ENCODE measurements around the gene CCDC157. TPM values are rescaled to one million over a fixed set of nuclear protein-coding genes. Genes with fewer than 3 reads are reported as not detected.
"Not testable (repeated sequence)": the region's sequence is repeated elsewhere in the genome, so short reads cannot be mapped to it uniquely, and the experiment has no call there.

The CCDC157 gene
- polyA plus RNA-seq, 1 donor: 1.7 TPM

DNA sequence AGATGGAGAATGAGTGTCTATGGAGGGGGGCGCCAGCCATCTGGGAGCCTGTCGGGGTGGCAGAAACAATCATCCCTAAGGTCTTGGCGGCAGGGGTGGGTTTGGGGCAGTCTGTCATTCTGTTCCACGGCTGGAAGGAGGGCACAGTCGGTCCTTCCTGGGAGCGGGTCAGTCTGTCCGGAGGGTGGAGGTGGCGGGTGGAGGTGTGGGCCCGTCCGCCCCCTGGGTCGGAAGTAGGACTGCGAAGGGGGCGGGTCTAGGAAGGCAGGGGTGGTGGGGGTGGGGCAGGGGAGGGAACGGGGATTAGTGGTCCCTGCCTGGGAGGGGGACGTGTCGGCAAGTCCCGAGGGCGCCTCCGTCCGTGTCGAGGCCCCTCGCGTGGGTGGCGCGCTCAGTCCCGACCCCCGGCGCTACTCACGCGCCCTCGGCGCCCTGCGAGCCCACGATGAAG, 30.5 kb upstream of the CCDC157 start:
- DNase-seq: no peak

DNA sequence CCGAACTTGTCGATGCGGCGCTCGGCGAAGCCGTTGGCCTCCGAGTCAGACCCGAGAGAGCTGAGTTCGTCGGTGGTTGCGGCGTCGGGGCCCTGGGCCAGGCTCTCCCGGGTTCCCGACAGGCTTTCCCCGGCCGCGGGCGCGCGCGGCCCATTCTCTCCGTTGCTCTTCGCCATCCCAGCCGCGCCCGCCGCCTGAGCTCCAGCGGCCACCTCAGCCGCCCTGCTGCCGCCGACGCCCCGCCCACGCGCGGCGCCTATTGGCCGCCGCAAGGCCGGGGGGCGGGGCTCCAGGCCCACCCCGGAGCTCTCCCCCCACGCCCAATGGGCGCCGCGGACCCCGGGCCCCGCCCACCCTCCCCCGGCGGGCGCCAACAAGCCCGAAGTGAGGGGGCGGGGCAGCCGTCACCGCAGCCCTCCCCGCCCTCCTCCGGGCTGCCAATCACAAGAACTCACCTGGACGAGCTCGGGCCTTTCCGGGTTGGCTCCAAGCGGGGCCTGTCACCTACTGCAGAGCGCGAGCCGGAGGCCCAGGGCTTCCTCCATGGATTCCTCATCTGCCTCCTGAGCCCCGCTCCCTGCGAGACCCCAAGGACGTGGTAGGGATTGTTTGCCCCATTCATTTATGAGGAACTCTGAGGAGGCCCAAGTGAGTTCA, 30.0 kb upstream of the CCDC157 start, which contains the start of gene TBC1D10A:
Gene TBC1D10A, minus strand, starts transcription at position 236 of the 657 bp plus-strand sequence. Its CDS starts 60 bp downstream, at position 176.
- peak; percentile 93 for DNase-seq

DNA sequence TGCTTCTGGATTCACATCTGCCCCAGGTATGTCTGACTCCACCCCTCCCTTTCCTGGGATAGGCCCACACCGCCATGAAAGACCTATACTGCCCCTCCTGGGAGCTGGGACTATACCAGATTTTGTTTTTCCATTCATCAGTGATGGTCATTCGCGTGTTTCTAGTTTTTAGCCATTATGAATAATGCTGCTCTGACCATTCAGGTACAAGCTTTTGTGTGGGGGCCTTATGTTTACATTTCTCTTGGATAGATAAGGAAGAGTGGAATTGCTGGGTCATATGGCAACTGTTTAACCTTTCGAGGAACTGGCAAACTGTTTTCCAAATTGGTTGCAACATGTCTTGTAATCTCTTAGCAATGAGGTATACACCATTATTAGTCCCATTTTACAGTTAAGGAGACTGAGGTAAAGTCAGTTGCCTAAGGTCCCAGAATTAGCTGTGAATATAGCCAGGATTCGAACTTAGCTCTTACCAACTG, 28.9 kb upstream of the CCDC157 start:
- no peak for DNase-seq

DNA sequence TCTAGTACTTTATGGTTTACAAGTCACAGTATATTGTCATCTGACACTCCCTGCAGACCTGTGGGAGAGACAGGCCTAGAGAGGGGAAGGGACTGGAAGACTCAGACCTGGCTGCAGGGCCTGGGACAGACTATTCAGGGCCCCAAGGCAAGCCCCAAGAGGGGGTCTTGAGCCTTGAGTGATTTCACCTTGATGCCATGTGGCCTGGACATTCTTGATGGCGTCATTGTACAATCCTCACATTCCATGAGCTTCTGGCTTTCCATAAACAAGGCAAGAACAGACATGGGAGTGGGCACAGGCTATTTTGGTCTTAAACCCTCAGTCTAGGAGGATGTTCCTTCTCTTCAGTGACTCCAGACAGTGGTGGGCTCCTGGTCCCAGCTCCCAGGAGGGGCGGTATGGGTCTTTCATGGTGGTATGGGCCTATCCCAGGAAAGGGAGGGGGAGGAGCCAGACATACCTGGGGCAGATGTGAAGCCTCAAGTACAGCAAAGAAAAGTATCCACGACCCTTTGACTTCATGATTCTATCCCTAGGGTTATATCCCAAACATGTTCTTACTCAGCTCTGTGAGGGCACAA, 28.2 kb upstream of the CCDC157 start:
- no peak for DNase-seq

DNA sequence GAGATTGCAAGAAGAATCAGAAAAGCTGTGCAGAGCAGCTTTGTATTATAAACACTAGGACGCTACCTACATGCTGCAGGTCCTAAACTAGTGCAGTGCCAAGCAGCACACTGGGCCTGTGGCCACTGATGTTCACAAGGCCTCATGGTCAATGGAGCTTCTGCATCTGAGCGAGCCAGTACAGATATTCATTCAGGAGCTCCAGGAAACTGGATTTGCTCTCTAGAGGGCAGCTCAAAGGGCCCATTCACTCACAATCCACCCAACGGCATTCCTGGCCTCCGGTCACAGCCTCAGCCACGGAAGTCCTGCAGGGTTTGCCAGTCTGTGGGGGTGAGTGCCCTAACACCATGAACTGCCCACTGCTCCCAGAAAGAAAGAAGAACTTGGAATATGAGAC, 24.3 kb upstream of the CCDC157 start:
- DNase-seq: no peak

DNA sequence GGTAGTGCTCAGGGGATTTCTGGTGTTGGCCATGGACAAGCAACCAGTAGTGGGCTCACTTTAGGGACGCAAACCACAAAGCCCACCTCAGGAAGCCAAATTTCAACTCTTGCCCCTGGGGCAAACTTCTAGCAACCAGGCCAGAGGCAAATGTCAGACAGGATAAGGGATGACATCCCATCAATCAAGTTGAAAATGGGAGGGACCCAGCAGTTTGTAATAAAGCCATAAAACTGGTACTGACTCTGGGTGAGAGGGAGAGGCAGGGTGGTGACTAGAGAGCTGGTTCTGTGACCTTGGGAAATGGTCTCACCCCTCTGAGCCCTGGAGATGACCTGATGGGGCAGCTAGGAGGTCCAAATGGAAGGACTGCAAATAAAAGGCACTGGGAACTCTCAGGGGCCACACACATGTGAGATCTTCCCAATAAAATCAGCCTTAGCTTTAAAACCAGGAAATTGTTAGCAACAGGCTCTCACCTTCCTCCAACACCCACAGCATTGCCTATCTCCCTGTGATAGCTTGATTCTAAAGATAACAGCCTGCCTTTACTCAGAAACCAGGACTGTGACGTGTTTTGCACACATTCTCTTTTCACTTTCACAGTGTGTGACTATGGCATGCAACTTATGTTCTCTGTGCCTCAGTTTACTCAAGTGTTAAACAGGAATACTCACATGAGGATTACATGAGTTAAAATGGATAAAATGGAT, 23.7 kb upstream of the CCDC157 start:
- no peak for DNase-seq

DNA sequence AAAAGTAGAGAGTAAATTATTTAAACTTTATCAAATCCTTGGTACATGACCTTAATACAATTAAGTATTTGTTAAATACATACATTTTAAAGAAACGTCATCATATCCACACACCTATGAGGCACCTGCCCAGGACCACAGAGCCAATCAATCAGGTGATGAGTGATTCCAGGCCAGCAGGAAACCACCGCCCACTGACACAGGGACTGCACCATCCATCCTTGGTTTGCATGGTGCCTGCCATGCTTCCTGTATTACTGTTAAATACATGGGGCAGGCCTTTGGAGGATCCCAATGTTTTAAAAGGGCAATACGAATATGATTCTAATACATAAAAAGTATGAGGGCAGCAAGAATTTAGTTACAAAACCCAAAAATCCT, 23.1 kb upstream of the CCDC157 start:
- DNase-seq: no peak

DNA sequence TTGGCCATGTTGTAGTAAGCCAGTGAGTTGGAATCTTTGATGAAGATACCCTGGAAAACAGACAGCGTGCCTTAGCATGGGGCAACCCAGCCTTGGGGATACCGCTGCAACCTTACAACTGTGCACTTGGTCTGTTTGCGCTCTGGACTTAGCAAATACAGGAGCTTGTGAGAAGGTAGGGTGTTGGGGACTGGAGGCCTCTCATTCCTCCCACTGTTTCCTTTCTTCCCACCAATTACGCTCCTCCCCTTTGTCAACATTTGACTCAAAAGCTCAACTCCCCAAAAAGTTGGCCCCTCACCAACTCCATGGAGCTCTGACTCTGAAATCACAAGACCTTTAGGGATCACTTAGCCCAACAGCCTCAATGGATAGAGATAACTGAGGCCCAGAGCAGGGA, 22.2 kb upstream of the CCDC157 start:
- DNase-seq: no peak

DNA sequence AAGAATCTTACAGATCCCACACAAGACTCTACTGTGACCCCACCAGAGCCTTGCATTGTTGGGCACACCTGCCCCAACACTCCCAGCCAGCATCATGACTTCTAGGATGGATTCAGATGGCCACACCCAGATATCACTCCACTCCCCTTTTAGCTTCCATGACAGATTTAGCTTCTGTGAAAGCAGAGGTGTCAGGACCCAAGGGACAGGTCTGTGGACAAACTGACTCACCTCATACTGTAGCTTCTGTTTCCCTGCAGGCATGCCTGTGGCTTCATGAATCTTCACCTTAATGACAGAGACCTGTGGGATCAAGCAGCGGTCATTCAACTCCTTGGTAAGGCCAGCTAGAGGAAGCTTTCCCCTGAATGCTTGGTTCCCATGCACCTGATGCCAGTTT, 21.6 kb upstream of the CCDC157 start:
- no peak for DNase-seq

DNA sequence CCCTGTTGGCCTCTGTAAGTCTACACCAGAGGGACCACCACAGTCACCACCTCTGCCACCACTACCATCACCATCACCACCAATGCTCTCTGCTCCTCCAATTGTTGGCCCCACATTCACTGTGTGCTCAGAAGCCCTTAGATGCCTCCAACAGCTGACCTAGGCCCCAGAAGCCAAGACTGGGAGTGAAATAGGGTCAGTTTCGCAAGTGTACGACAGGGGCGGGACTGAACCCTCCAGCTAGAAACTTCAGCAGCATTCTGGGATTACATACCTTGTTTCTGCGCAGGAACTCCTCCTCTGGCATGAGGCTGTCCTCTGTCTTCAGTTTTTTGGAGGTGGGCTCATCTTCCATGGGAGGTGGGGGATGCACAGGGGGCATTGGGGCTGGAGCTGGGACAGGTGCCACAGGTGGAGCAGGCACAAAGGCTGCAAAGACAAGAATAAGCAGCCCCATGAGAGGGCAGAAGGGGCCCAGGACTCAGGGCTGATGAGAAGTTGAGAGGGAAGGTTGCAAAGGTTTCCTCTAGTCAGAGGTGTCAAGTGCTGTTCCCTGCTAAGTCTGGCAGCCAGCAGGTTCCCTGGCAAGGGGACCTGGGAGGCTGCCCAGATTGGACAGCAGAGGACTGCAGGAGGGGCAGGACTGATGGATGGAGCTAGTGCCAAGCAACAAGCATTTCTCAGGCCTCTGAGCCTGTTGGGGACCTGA, 19.9 kb upstream of the CCDC157 start:
- DNase-seq: no peak

DNA sequence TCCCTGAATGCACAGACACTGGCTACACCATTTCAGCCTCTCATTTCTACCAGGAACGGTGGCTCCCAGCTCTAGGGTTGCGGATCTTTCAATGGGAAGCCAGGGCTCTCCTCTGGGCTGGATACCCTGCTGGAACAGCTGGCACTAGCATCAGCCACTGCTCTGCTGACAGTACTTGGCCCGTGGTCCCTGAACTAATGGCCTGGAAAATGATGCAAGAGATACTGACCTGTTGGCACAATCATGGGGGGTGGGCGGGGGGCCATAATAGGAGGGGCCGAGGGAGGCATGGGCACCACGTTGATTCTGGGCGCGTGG, 19.4 kb upstream of the CCDC157 start:
- no peak for DNase-seq

DNA sequence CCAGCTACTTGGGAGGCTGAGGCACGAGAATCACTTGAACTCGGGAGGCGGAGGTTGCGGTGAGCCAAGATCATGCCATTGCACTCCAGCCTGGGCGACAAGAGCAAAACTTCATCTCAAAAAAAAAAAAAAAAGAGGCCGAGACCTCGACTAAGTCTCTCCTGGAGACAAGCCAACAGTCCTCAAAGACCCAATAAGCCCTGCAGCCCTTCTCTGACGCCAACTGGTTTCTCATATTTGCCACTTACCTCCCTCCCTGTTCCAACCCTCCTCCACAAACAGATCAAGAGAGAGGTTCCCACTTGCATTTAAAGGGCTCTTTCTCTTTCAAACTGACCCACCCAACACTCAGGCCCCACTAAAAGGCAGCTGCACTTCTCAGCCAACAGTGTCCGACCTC, 18.5 kb upstream of the CCDC157 start:
- not testable (repeated sequence) for DNase-seq

DNA sequence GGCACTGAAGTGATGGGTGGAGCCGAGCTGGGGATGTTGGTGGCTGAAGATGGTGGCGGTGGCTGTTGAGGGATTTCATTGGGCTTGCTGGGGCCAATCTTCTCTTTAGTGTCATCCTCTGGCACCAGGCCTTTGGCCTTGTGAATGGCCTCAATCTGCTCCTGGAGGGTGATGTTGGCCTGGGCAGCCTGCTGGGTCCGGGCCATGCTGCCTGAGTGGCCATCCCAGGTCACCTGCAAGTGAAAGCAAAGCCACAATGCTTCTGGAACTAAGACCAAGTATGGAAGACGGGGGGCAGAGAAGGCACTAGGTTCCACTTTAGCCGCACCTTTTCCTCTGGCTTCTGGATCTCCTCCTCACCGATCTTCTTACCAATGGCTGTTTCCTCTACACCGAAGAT, 18.0 kb upstream of the CCDC157 start:
- no peak for DNase-seq

DNA sequence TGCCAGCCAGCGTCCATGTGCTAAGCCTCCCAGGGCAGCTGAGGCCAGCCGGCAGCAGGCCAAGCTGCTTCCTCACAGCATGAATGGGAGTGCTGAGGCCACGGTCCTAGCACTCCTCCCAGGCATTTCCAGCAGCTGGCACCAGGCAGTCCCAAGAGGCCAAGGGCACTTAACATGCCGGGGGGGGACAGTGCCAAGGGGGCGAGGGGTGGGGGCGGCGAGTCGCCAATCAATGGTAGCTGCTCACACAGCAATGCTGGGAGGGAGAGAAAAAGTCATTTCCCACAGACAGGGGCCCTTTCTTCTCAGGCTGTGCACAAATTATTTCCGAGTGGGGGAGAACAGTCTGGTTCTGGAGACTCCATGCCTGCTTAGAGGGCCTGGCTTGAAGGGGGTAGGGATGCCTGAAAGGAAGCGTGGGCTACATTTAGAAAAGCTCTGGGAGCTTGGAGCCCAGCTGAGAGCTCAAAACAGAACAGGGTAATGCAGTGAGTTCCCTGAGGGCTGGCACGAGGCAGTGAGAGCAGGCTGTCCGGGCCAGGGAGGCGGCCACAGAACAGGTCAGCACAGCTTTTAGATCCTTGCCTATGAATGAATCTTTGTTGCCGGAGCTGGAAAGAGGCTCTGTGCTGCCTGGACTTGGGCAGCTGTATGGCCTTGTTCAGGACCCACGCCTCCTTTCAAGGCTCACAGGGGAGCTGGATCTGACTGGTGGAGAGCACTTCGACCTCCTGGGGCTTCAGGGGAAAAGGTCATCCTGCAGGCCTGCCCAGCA, 15.7 kb upstream of the CCDC157 start:
- peak; percentile 40 for DNase-seq

DNA sequence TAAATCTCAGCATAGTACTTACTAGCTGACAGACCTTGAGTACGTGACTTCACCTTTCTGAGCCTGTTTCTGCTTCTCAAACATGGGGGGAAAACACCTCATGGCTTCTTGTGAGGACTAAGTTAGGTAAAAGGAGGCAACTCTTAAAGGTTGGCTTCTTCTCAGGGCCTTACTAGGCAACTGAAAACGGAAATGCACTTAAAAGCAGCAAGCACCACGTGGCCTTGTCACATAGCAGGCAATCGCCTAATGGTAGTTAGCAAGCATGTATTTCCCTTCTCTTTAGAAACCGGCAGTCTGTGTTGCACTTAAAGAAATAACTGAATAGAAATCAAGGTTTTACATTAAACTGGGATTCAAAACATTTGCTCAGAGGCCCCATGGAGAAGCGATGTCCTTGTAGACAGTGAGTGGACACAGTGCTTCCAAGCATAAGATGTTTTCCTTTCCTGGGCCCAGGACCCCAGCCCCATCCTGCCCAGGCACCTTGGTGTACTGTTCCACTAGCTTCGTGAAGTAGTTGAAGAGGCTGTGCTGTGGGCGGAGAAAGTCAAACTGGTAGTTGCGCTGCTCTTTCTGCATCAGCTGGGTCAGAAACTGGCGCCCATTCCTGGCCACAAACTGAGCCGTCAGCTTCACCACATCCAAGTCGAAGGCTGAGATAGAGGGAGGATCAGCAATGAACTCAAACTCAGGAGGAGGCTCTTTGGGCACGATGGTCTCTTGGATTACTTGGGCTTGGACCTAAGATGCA, 12.2 kb upstream of the CCDC157 start:
- no peak for DNase-seq

DNA sequence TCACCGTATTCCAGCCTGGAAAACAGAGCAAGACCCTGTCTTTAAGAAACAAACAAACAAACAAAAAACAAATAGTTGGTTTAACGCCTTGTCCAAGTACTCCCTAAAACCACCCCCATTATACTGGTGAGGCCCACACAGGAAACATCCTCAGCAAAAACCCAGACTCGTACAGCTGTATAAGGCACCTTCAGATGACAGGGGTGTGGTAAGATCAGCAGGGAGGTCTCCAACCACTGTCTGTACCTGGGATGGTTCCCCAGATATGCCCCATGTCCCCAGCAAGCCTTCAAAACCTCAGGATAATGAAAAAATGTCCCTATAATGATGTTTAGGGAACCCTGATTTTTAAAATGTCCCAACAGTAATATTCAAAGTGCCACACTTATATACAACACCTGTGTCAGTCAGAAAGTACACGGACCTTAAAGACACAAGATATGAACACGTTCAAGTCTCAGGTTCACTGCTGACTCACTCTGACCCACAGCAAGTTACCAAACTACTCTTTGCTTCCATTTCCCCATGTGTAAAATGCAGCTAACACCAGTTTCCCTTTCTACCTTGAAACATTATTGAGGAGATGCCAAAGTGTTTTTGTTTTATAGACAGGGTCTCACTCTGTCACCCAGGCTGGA, 9.4 kb upstream of the CCDC157 start:
- no peak for DNase-seq

DNA sequence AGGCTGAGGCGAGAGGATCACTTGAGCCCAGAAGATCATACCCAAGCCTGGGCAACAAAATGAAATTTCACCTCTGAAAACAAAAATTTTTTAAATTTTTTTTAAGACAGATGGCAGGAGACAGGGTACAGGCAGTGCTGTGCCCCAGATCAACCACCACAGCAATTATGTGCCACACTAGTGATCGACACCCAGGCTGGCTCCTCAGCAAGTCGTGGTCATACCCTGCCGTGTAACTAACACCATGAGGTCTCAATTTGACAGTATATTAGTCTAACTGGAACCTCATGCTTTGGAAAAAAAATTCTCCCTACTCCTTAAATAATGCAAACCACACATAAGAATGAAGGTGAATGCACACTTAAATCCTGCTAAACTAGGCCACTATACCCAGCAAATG, 8.4 kb upstream of the CCDC157 start:
- no peak for DNase-seq

DNA sequence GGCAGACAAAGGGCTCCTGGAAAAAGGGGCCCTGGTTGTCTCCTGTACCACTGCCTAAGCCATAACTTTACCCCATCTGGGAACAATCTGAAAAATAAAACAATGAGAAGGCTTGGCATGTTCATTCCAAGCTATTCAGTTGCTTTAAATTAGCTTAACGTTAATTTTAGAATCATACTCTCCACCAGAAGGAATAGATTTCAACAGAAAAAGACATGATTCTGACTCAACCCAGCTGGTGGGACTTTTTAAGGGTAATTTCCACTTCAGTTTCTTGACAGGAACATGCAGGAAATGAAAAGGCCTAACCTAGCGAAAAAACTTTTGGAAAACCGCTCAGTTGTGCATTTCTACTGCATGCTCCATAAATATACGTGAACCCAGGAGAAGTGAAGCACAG, 8.0 kb upstream of the CCDC157 start:
- no peak for DNase-seq

DNA sequence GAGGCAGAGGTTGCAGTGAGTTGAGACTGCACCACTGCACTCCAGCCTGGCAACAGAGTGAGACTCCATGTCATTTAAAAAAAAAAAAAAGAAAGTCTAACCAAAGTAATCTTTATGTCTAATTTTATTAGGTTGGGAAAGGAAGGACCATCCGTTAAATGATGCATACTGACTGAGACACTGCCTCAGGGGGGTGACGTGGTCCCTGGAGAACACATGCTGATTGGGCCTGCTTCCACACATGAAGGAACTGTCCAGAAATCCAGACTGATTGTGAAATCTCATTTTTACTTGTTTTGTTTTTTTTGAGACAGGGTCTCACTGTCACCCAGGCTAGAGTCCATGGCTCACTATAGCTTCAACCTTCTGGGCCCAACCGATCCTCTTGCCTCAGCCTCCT, 5.6 kb upstream of the CCDC157 start:
- DNase-seq: no peak

DNA sequence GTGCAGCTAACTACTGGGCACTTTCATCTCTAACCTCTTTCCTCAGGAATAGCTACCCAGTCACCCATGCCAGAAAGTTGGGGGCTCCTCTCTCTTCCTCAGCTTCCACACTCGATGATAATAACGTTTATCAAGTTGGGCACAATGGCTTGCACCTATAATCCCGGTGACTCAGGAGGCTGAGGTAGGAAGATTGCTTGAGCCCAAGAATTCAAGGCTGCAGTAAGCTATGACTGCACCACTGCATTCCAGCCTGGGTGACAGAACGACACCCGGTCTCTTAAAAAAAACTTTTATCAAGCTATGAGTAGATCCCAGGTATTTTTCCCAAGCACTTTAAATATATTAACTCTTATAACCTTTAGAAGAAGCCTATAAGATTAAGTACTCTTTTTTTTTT, 2.2 kb upstream of the CCDC157 start:
- DNase-seq: no peak

DNA sequence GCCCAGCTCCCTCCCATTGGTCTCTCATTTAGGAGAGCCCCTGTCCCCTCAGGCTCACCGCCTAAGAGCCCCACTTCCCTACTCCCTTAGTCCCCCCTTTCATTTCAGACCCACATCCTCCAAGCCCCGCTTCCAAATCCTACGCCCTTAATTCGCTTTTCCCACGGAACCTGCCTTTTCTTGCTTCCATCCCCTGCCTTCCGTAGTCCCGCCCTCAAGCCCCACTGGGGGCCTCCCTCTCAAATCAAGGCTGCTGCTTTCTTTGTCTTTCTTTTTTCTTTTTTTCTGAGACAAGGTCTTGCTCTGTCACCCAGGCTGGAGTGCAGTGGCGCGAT, 396 bp downstream of the CCDC157 start:
- DNase-seq: no peak
